Measurements from ENCODE around the gene TMEM255B. TPM values are rescaled to one million over a fixed set of nuclear protein-coding genes. Genes with fewer than 3 reads are reported as not detected.
"Not testable (repeated sequence)": the region's sequence is repeated elsewhere in the genome, so short reads cannot be mapped to it uniquely, and the experiment has no call there.

TMEM255B gene
- total and polyA plus RNA-seq, 11 donors: 1.4 to 20.3 (median 4.4) TPM

DNA sequence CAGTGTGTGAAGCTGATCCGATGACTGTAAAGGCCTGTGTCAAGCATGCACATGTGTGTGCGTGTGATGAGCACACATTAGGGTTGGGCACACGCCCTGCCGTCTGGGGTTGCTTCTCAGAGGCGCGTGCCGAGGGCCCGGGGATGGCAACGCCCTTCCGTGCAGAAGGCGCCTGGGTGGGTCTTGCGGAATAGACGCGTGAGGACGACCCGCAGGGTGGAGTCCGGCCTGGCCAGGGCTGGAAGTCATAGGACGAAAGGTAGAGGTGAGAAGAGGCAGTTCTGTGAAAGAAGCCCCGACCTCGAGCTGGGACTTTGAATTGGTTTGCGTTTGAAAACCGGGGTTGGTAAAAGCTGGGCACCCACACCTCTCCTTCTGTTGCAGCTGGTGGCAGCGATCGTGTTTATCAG, 35.7 kb downstream of the TMEM255B start:
- Histone ChIP-seq H3K36me3 (peaks cover 0 to 13% (median 0%) of the 10 kb centered on the region in 9 donors), H3K4me1 (no peaks in the 10 kb centered on the region), H3K9me3 (no peaks in the 10 kb centered on the region), H3K4me3 (no peak overlapping the region), H3K27ac (no peak overlapping the region), H3K27me3 (no peaks in the 10 kb centered on the region)
- DNase-seq: peak in 1 of 5 donors; percentile 11
- WGBS, 4 donors: 88 to 92% (median 89%) methylated on average over 24 of the region's 24 CpGs
- ATAC-seq: no peak
- TF ChIP-seq POLR2A (IDR thresholded peaks at IDR 0.05): no peak
- TF ChIP-seq, protein P1, sequence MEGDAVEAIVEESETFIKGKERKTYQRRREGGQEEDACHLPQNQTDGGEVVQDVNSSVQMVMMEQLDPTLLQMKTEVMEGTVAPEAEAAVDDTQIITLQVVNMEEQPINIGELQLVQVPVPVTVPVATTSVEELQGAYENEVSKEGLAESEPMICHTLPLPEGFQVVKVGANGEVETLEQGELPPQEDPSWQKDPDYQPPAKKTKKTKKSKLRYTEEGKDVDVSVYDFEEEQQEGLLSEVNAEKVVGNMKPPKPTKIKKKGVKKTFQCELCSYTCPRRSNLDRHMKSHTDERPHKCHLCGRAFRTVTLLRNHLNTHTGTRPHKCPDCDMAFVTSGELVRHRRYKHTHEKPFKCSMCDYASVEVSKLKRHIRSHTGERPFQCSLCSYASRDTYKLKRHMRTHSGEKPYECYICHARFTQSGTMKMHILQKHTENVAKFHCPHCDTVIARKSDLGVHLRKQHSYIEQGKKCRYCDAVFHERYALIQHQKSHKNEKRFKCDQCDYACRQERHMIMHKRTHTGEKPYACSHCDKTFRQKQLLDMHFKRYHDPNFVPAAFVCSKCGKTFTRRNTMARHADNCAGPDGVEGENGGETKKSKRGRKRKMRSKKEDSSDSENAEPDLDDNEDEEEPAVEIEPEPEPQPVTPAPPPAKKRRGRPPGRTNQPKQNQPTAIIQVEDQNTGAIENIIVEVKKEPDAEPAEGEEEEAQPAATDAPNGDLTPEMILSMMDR (IDR thresholded peaks at IDR 0.05): no peak
- intact Hi-C loops (cut with DNase I): no loop called here

DNA sequence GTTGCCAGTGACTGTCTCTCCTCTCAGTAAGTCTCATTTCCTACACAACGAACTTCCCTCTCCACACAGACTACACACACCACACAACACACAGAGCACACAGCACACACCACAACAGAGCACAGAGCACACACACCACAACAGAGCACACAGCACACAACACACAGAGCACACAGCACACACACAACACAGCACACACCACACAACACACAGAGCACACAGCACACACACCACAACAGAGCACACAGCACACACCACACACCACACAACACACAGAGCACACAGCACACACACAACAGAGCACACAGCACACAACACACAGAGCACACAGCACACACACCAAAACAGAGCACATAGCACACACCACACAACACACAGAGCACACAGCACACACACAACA, 36.3 kb downstream of the TMEM255B start:
- H3K4me1 ChIP-seq; H3K27me3 ChIP-seq; H3K27ac ChIP-seq; H3K4me3 ChIP-seq; ATAC-seq; intact Hi-C loops (cut with DNase I); H3K9me3 ChIP-seq: not testable (repeated sequence)
- WGBS, 4 donors: 31 to 54% (median 38%) methylated on average over 1 of the region's 1 CpG
- peak in 1 of 5 donors; percentile 5 for DNase-seq
- H3K36me3 ChIP-seq: peaks cover 0 to 13% (median 0%) of the 10 kb centered on the region in 9 donors

DNA sequence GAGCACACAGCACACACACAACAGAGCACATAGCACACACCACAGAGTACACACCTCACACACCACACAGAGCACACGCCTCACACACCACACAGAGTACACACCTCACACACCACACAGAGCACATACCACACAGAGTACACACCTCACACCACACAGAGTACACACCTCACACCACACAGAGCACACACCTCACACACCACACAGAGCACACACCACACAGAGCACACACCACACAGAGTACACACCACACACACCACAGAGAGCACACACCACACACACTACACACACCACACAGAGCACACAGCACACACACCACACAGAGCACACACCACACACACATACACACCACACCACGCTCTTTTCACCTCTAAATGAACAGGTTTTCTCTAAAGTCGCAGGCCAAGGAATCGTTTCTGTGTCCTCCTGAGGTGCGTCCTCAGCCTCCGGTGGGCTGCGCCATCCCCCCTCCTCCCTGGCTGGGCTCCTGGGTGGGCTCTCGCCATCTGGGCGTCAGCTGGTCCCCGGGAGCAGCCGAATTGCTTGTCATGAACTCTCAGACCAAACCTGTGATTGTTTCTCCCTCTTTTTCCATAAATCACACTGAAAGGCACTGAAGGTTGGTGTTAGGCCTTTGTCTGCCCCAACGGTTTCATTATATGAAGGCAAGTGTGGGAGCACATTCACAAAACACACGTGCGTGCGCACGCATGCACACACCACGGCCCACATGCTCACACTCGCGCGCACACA, 37.4 kb downstream of the TMEM255B start:
- Histone ChIP-seq H3K4me3 (no peak overlapping the region), H3K4me1 (peaks cover 0 to under 1% (median 0%) of the 10 kb centered on the region in 12 donors), H3K36me3 (peaks cover 0 to 13% (median 0%) of the 10 kb centered on the region in 9 donors), H3K27me3 (no peaks in the 10 kb centered on the region), H3K27ac (no peak overlapping the region), H3K9me3 (no peaks in the 10 kb centered on the region)
- ATAC-seq: no peak
- intact Hi-C loops (cut with DNase I): no loop called here
- 86 to 88% (median 87%) methylated on average over 20 of the region's 20 CpGs for WGBS, 4 donors
- TF ChIP-seq, protein P1 (IDR thresholded peaks at IDR 0.05): no peak
- TF ChIP-seq POLR2A (IDR thresholded peaks at IDR 0.05): no peak
- DNase-seq: no peak

DNA sequence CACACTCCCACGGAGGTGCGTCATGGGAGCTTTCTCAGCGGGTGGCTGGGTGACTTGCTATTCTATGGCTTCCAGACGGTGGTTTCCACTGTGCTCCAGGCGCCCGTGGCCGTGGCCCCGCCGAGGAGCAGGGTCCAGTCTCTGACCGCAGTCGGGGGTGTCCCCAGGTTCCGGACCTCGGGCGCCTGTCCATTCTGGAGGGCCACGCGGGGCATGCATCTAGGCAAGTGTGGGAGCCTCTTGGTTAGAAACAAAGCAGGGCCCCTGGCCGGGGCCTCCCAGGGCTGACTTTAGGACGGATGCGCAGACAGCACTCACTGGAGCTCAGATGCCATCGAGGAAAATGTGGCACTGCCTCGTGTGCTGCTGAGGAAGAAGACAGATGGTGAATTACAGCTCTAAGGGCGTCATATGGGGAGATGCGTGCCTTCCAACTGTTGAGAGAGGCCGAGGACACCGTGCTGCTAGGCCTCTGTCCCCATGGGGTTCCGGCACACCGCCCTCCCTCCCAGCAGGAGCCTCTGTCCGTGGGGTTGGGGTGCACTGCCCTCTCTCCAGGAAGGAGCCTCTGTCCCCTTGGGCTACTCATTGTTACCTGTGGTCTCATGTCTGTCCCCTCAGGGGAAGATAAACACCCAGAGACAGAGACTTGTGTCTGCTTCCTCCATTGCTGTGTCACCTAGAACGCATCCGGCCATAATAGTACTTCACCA, 38.1 kb downstream of the TMEM255B start:
- ATAC-seq (no peak), DNase-seq (peak in 2 of 5 donors; percentile 10 to 12)
- Histone ChIP-seq H3K4me3 (no peak overlapping the region), H3K36me3 (peaks cover 0 to 13% (median 0%) of the 10 kb centered on the region in 9 donors), H3K4me1 (peaks cover 0 to 7% (median 3%) of the 10 kb centered on the region in 12 donors), H3K27me3 (no peaks in the 10 kb centered on the region), H3K27ac (no peak overlapping the region), H3K9me3 (no peaks in the 10 kb centered on the region)
- intact Hi-C loops (cut with DNase I): no loop called here
- 89 to 95% (median 93%) methylated on average over 16 to 30 of the region's 30 CpGs for WGBS, 4 donors
- no peak for TF ChIP-seq POLR2A (IDR thresholded peaks at IDR 0.05)
- TF ChIP-seq, protein P1 (IDR thresholded peaks at IDR 0.05): no peak
